HG03460 (cell line): ENCODE measurements around the gene NPAS3.

ENCODE experiments used
- ATAC-seq: cut with Tn5 transposase; IDR thresholded peaks from one replicate; pipeline ENCODE4 v1.9.1; 2021; ENCODE audit not compliant: unreplicated experiment

Gene NPAS3

GRCh38 chr14:33730156-33730555, 791.5 kb downstream of the NPAS3 start:
- no peak for ATAC-seq

- ATAC-seq: no peak
Observed at GRCh38 chr14:33732175-33732574, 793.5 kb downstream of the NPAS3 start.

- ATAC-seq: no peak
Observed at GRCh38 chr14:33733310-33733709, 794.6 kb downstream of the NPAS3 start.

GRCh38 chr14:33733721-33734120, 795.0 kb downstream of the NPAS3 start:
- ATAC-seq: no peak

GRCh38 chr14:33734387-33734786, 795.7 kb downstream of the NPAS3 start:
- no peak for ATAC-seq

GRCh38 chr14:33736299-33736825, 797.7 kb downstream of the NPAS3 start:
- ATAC-seq: no peak

- ATAC-seq: no peak
Observed at GRCh38 chr14:33736979-33737378, 798.3 kb downstream of the NPAS3 start.

GRCh38 chr14:33737446-33737845, 798.8 kb downstream of the NPAS3 start:
- no peak for ATAC-seq

- no peak for ATAC-seq
Observed at GRCh38 chr14:33738029-33738428, 799.4 kb downstream of the NPAS3 start.

- no peak for ATAC-seq
Observed at GRCh38 chr14:33738491-33738890, 799.8 kb downstream of the NPAS3 start.

GRCh38 chr14:33740531-33740930, 801.9 kb downstream of the NPAS3 start:
- no peak for ATAC-seq

GRCh38 chr14:33742166-33742565, 803.5 kb downstream of the NPAS3 start:
- ATAC-seq: no peak

- no peak for ATAC-seq
Observed at GRCh38 chr14:33745163-33745562, 806.5 kb downstream of the NPAS3 start.

- no peak for ATAC-seq
Observed at GRCh38 chr14:33747749-33748148, 809.1 kb downstream of the NPAS3 start.

- ATAC-seq: no peak
Observed at GRCh38 chr14:33754261-33754660, 815.6 kb downstream of the NPAS3 start.

- no peak for ATAC-seq
Observed at GRCh38 chr14:33755358-33755757, 816.7 kb downstream of the NPAS3 start.

- ATAC-seq: no peak
Observed at GRCh38 chr14:33756833-33757232, 818.2 kb downstream of the NPAS3 start.

GRCh38 chr14:33758547-33758946, 819.9 kb downstream of the NPAS3 start:
- no peak for ATAC-seq

- ATAC-seq: no peak
Observed at GRCh38 chr14:33762161-33762851, 823.6 kb downstream of the NPAS3 start.

- no peak for ATAC-seq
Observed at GRCh38 chr14:33764876-33765650, 826.4 kb downstream of the NPAS3 start.

GRCh38 chr14:33767586-33768457, 829.1 kb downstream of the NPAS3 start:
- ATAC-seq: no peak
